Trophoblast cell (in vitro differentiated cells and primary cell): Measurements from ENCODE around the gene MYO6.

Source experiments
- DNase-seq, 2 donors: peaks; one replicate each; pipeline ENCODE4 v3.0.0-alpha.2; 2016
- H2AFZ ChIP-seq: 2 replicates; pipeline ENCODE4 v1.6.1; 2013; ENCODE audit warnings: low read length, moderate library complexity, mild to moderate bottlenecking; ENCODE audit not compliant: insufficient read depth, poor library complexity
- H2AK5ac ChIP-seq: 2 replicates; pipeline ENCODE4 v1.6.1; 2013; ENCODE audit warnings: mild to moderate bottlenecking, low read length
- H2BK120ac ChIP-seq: 2 replicates; pipeline ENCODE4 v1.6.1; 2013; ENCODE audit warnings: low read length, mild to moderate bottlenecking, moderate library complexity; ENCODE audit not compliant: insufficient read depth, poor library complexity
- H2BK12ac ChIP-seq: 2 replicates; pipeline ENCODE4 v1.6.1; 2013; ENCODE audit warnings: mild to moderate bottlenecking, low read length, moderate library complexity
- H2BK5ac ChIP-seq: 2 replicates; pipeline ENCODE4 v1.6.1; 2013; ENCODE audit warnings: low read length, low read depth, moderate library complexity, mild to moderate bottlenecking; ENCODE audit not compliant: poor library complexity
- H3K14ac ChIP-seq: 2 replicates; pipeline ENCODE4 v1.6.1; 2013; ENCODE audit warnings: mild to moderate bottlenecking, low read length
- H3K18ac ChIP-seq: 2 replicates; pipeline ENCODE4 v1.6.1; 2013; ENCODE audit warnings: mild to moderate bottlenecking, low read length
- H3K23ac ChIP-seq: 2 replicates; pipeline ENCODE4 v1.6.1; 2013; ENCODE audit warnings: low read length
- H3K27ac ChIP-seq: 2 replicates; pipeline ENCODE4 v1.5.1; 2013; ENCODE audit warnings: low read depth, mild to moderate bottlenecking, inconsistent platforms, low read length, moderate library complexity
- H3K27me3 ChIP-seq: 2 replicates; pipeline ENCODE4 v1.6.1; 2013; ENCODE audit warnings: inconsistent platforms, mild to moderate bottlenecking, low read length, moderate library complexity; ENCODE audit not compliant: insufficient read depth
- H3K36me3 ChIP-seq, 2 experiments: 1 replicate in 1 of 2; 2 replicates in 1 of 2; pipeline ENCODE4 v1.6.1; 2013; ENCODE audit warnings: low read length in 2 of 2, mild to moderate bottlenecking in 2 of 2, moderate library complexity in 1 of 2; ENCODE audit not compliant: insufficient read depth in 2 of 2, control insufficient read depth in 1 of 2
- H3K4ac ChIP-seq: 2 replicates; pipeline ENCODE4 v1.6.1; 2013; ENCODE audit warnings: low read depth, mild to moderate bottlenecking, low read length, moderate library complexity
- H3K4me1 ChIP-seq, 2 experiments: 1 replicate in 1 of 2; 2 replicates in 1 of 2; pipeline ENCODE4 v1.6.1; 2013; ENCODE audit warnings: low read length in 2 of 2, mild to moderate bottlenecking in 2 of 2, moderate library complexity in 1 of 2; ENCODE audit not compliant: insufficient read depth in 2 of 2, control insufficient read depth in 1 of 2
- H3K4me2 ChIP-seq: 2 replicates; pipeline ENCODE4 v1.6.1; 2013; ENCODE audit warnings: inconsistent platforms, mild to moderate bottlenecking, low read length, moderate library complexity
- H3K4me3 ChIP-seq: 2 replicates; pipeline ENCODE4 v1.5.1; 2013; ENCODE audit warnings: mild to moderate bottlenecking, low read depth, low read length, inconsistent platforms
- H3K79me1 ChIP-seq: one replicate; pipeline ENCODE4 v1.6.1; 2013; ENCODE audit warnings: low read length
- H3K79me2 ChIP-seq: 2 replicates; pipeline ENCODE4 v1.6.1; 2013; ENCODE audit warnings: low read length, mild to moderate bottlenecking; ENCODE audit not compliant: control insufficient read depth, insufficient read depth, poor library complexity
- H3K9ac ChIP-seq: 2 replicates; pipeline ENCODE4 v1.6.1; 2013; ENCODE audit warnings: mild to moderate bottlenecking, low read length
- H3K9me3 ChIP-seq: 2 replicates; pipeline ENCODE4 v1.6.1; 2013; ENCODE audit warnings: low read depth, mild to moderate bottlenecking, control low read depth, inconsistent platforms, low read length; ENCODE audit not compliant: insufficient read depth
- H4K12ac ChIP-seq: 2 replicates; pipeline ENCODE4 v1.6.1; 2013; ENCODE audit warnings: low read depth, mild to moderate bottlenecking, low read length, moderate library complexity
- H4K8ac ChIP-seq: 2 replicates; pipeline ENCODE4 v1.6.1; 2013; ENCODE audit warnings: low read depth, mild to moderate bottlenecking, low read length, moderate library complexity
- H4K91ac ChIP-seq: one replicate; pipeline ENCODE4 v1.6.1; 2013; ENCODE audit warnings: low read depth, mild to moderate bottlenecking, low read length, moderate library complexity
- WGBS: extraction: QIAGEN DNeasy Blood & Tissue Kit; methylation state at CpG from one replicate; pipeline ENCODE4 v1.1.7; 2013; ENCODE audit warnings: missing lambda C conversion rate; ENCODE audit not compliant: insufficient read length, insufficient coverage; ENCODE audit errors: extremely low coverage; 5-methylcytosine and 5-hydroxymethylcytosine counted together

Gene MYO6

GRCh38 chr6:75935473-75935793 lies 186.4 kb downstream of the MYO6 start:
- Histone ChIP-seq H3K9me3 (no peaks in the 10 kb centered on the region), H2AK5ac (no peak overlapping the region), H3K79me1 (peaks cover 4% of the 10 kb centered on the region), H2BK120ac (peak overlapping the region; percentile 41), H3K23ac (no peak overlapping the region), H2AFZ (peak overlapping the region; percentile 66), H3K14ac (no peak overlapping the region), H2BK12ac (peak overlapping the region; percentile 20), H2BK5ac (no peak overlapping the region), H3K27ac (no peak overlapping the region), H4K91ac (peak overlapping the region; percentile 42), H3K79me2 (no peaks in the 10 kb centered on the region), H3K27me3 (no peaks in the 10 kb centered on the region), H4K12ac (no peak overlapping the region), H3K4ac (no peak overlapping the region), H3K36me3 (no peaks in the 10 kb centered on the region), H3K4me1 (peaks cover 2% of the 10 kb centered on the region in 2 experiments), H4K8ac (peak overlapping the region; percentile 36), H3K9ac (peak overlapping the region; percentile 12), H3K4me2 (peak overlapping the region; percentile 86), H3K4me3 (peak overlapping the region; percentile 62), H3K18ac (peak overlapping the region; percentile 19)
- WGBS, result no CpG with 5 or more reads among the region's 12 CpGs
- peak; percentile 37 to 46 for DNase-seq

DNA sequence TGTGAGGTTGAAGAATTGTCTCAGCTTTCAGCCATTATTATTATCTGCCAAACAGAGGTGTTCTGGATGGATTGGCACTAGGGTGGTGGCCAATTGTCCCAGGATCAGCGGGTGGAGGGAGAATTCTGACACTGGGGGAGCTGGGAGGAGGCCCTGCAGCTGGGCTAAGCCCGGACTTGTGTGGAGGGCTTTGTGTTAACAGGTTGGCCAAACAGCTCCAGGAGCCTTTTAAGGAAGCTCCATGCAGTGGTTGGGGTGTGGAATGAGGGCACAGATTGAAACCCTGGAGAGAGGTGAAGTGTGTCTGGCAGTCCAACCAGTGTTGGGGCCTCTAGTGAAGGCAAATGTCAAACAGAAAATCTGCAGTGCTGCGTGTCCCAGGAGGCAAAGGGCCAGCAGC lies 187.6 kb downstream of the MYO6 start:
- Histone ChIP-seq H4K12ac (no peak overlapping the region), H3K79me2 (no peaks in the 10 kb centered on the region), H3K36me3 (no peaks in the 10 kb centered on the region), H3K9ac (no peak overlapping the region), H3K23ac (no peak overlapping the region), H3K4me3 (no peak overlapping the region), H2AFZ (no peak overlapping the region), H4K91ac (no peak overlapping the region), H3K27ac (no peak overlapping the region), H2BK5ac (no peak overlapping the region), H3K14ac (no peak overlapping the region), H3K18ac (no peak overlapping the region), H4K8ac (no peak overlapping the region), H3K4me2 (no peak overlapping the region), H2AK5ac (no peak overlapping the region), H2BK120ac (no peak overlapping the region), H3K79me1 (peaks cover 4% of the 10 kb centered on the region), H3K4ac (no peak overlapping the region), H2BK12ac (no peak overlapping the region), H3K27me3 (no peaks in the 10 kb centered on the region), H3K9me3 (no peaks in the 10 kb centered on the region), H3K4me1 (peaks cover 0 to 2% of the 10 kb centered on the region in 2 experiments)
- DNase-seq, result no peak
- no CpG with 5 or more reads among the region's 3 CpGs for WGBS

- no peak overlapping the region for H2BK5ac ChIP-seq
- H3K4me3 ChIP-seq, result no peak overlapping the region
- H3K18ac ChIP-seq, result no peak overlapping the region
- H4K8ac ChIP-seq, result no peak overlapping the region
- no peak overlapping the region for H3K23ac ChIP-seq
- no peak overlapping the region for H2AK5ac ChIP-seq
- peaks cover 4% of the 10 kb centered on the region for H3K79me1 ChIP-seq
- no peaks in the 10 kb centered on the region for H3K36me3 ChIP-seq
- peaks cover 0 to 2% of the 10 kb centered on the region in 2 experiments for H3K4me1 ChIP-seq
- no peak overlapping the region for H3K27ac ChIP-seq
- H3K79me2 ChIP-seq, result no peaks in the 10 kb centered on the region
- no peak overlapping the region for H4K12ac ChIP-seq
- no peak overlapping the region for H3K14ac ChIP-seq
- H3K27me3 ChIP-seq, result no peaks in the 10 kb centered on the region
- H4K91ac ChIP-seq, result no peak overlapping the region
- H3K9me3 ChIP-seq, result no peaks in the 10 kb centered on the region
- DNase-seq, result peak; percentile 18 to 70
- no peak overlapping the region for H2BK120ac ChIP-seq
- H2AFZ ChIP-seq, result no peak overlapping the region
- WGBS, result no CpG with 5 or more reads among the region's 2 CpGs
- no peak overlapping the region for H3K9ac ChIP-seq
- H2BK12ac ChIP-seq, result no peak overlapping the region
- H3K4ac ChIP-seq, result no peak overlapping the region
- no peak overlapping the region for H3K4me2 ChIP-seq
Observed at GRCh38 chr6:75937846-75938245, 188.8 kb downstream of the MYO6 start.

DNA sequence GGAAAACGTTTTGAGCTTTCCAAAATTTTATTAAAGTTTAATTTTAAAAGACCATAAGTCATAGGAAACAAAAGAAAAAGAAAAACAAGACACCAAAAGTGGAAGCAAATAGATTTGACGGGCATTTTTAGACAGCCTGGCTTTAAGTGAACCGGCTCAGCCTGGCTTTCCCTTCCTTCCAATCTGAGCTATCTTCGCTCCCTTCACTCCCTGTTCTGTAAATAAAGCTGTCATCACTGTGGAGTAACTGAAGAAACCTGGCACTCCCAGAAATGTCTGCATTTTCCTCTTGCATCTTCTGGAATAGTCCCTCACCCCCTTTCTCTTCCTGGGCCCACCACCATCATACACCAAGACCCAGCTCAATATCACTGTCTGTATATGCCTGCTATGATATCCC lies 191.5 kb downstream of the MYO6 start:
- Histone ChIP-seq H3K27me3 (no peaks in the 10 kb centered on the region), H3K14ac (no peak overlapping the region), H3K79me1 (peaks cover 2% of the 10 kb centered on the region), H2BK5ac (no peak overlapping the region), H3K79me2 (peaks cover 1% of the 10 kb centered on the region), H3K4me2 (no peak overlapping the region), H3K18ac (no peak overlapping the region), H3K4me3 (no peak overlapping the region), H3K9me3 (no peaks in the 10 kb centered on the region), H3K36me3 (no peaks in the 10 kb centered on the region), H3K9ac (no peak overlapping the region), H3K4ac (no peak overlapping the region), H2BK120ac (no peak overlapping the region), H2AK5ac (no peak overlapping the region), H3K23ac (no peak overlapping the region), H2BK12ac (no peak overlapping the region), H3K27ac (no peak overlapping the region), H2AFZ (no peak overlapping the region), H4K8ac (no peak overlapping the region), H3K4me1 (no peaks in the 10 kb centered on the region), H4K12ac (no peak overlapping the region), H4K91ac (no peak overlapping the region)
- WGBS, result no CpG with 5 or more reads among the region's 4 CpGs
- no peak for DNase-seq
